Measurements from ENCODE around the gene ZNF438.

The ZNF438 gene

DNA sequence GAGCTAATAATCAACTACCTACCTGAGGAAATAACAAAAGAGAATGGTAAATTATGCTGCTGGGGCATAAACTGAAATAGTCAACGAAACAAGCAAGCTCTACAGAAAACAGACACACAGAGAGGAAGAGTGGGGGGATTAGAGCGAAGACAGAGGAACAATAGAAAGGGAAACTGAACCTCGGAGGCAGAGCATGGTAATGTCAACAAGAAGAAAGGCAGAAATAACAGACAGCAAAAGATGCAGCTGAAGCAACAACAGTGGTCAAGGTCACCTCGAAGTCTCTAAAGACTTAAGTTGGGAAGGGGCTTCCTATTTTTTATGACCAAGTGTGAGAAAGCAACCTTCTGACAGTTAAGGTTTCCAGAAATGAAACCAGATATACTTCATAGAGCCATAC is 177.0 kb downstream of the ZNF438 start:
- no peak overlapping the region for H3K4me3 ChIP-seq (ENCODE audit: low read depth, low read length)

DNA sequence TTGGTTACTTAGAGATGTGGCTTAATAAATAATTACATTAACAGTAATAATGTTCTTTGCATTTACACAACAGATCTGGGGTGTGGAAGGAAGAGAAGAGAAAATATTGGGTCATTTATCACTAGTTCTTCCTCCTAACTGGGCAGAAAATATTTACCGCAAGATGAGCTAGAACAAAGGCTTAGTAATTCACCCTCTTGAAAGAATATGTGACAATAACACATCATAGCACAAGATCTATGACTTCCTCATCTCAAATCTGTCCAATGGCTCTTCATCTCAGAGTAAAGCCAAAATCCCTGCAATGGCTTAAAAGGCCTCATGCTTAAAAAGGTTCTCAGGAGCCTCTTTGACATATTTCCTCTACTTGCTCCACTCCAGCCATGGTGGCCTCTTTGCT is 178.6 kb downstream of the ZNF438 start:
- no peak overlapping the region for H3K4me3 ChIP-seq (ENCODE audit: low read depth, low read length)

GRCh38 chr10:30850776-30851175 is 180.9 kb downstream of the ZNF438 start:
- no peak overlapping the region for H3K4me3 ChIP-seq (ENCODE audit: low read depth, low read length)

DNA sequence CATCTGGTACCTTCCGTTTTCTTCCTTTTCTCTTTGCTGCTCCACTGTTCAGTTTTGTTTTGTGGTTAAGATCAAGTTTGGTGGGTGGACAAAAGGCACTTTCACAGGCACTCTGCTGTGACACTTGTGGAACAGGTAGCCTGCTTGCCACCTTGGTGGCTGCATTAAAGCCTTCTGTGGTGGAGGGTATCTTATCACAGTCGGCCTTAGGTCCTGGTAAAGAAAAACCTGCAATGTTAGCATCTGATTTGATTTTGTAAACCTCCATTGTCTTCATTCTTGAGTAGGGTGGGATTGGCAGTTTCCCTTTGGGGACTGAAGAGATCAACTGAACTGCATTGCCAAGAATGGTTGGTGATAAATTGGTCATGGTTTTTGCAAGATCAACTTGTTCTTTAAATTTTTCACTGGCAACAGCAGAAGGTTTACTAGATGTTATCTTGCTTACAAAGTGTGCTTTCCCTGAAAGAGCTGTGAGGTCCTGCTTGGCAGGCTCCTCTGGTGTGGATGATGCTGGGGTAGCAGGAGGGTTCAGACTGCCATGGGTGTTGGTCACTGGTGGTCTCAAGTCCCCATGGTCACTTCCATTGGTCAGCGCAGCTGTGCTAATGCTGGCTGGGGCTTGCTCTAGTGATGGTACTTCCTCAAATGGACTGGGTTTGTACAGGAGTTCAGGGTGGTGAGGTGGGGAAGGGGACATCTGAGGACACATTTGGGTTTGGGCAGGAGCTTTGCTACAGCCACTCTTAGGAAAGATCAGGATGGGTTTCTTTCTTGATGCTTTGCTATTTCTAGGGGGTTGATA is 182.2 kb downstream of the ZNF438 start:
- no peak overlapping the region for H3K4me3 ChIP-seq (ENCODE audit: low read depth, low read length)

DNA sequence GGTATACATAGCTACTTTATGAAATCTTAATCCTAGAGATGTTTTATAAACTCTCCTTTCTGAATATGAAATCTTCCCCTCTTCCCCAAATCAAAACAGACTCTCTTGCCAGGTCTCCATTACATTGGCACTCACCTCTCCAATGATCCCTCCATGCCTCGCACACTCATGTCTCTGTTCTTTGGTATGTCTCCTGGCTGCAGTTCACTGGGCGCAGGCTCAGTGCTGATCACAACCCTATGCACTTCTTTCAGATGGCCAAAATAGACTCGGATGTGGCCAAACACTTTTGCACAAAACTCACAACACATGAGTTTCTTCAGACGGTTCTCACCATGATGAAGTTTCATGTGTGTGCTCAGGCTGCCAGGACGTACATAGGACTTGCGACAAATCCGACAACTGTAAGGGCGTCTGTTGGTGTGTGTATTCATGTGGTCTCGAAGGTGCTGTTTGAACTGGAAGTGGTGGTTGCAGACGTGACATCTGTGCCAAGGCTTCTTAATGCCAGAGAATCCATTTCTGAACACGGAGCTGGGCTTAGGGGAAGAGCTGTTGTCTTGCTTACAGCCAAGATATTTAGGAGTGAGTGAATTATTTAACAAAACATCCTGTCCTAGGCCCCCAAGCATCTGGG is 183.2 kb downstream of the ZNF438 start:
- no peak overlapping the region for H3K4me3 ChIP-seq (ENCODE audit: low read depth, low read length)

DNA sequence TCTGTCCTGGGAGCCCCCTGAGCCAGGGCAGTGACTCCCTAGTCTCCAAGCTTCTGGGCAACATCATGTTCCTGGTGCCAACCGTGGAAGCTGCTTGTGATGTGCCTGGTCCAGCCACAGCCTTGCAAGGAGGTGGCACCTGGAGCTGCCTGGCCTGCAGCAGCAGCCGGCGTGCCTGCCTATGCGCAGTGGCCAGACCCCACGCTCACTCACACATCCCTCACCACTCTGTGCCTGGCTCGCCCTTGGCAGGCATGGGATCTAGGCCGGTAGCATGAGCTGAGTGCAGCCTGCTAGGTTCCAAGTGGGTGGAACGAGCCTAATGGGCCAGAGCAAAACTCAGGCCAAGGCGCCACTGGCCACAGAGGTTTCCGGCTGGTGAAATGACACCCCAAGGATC is 184.0 kb downstream of the ZNF438 start:
- H3K4me3 ChIP-seq (ENCODE audit: low read depth, low read length), result no peak overlapping the region

GRCh38 chr10:30847199-30847598 is 184.5 kb downstream of the ZNF438 start:
- H3K4me3 ChIP-seq (ENCODE audit: low read depth, low read length), result no peak overlapping the region

- H3K4me3 ChIP-seq (ENCODE audit: low read depth, low read length), result no peak overlapping the region
Measured at GRCh38 chr10:30846710-30847109, 185.0 kb downstream of the ZNF438 start.

DNA sequence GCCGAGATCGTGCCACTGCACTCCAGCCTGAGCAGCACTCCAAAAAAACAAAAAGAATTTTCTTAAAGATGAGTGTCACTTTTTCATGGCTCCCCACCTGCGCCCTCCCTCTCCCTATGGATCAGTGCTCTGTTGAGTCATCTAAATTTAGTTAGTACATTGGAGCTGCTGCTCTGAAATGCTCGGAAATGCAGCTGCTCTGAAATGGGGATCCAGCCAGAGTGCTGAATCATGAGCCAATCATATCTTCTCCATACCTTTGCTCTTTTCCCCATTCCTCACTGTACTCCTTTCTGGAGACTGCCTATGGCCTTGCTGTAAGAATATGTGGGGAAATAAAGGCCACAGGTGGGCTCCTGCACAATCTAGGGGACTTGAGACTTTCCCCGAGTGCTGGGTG is 188.8 kb downstream of the ZNF438 start:
- H3K4me3 ChIP-seq (ENCODE audit: low read depth, low read length), result no peak overlapping the region

DNA sequence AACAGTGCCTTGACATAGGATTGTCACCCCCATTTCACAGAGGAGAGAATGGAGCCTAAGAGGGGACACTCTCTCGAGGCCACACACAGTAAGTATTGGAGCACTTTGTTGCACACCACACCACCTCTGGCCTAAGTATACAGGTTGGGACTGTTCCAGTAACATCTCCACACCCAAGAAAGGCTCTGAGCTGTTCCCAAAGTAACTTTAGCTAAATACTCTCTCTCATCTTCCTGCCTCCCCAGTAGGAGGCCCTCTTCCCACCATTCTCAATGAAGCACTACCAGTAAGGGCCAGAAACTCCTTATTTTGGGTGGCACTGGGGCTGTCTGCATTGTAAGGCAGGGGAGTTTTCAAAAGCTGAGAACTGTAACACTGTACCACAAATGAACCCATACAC is 189.5 kb downstream of the ZNF438 start:
- no peak overlapping the region for H3K4me3 ChIP-seq (ENCODE audit: low read depth, low read length)

DNA sequence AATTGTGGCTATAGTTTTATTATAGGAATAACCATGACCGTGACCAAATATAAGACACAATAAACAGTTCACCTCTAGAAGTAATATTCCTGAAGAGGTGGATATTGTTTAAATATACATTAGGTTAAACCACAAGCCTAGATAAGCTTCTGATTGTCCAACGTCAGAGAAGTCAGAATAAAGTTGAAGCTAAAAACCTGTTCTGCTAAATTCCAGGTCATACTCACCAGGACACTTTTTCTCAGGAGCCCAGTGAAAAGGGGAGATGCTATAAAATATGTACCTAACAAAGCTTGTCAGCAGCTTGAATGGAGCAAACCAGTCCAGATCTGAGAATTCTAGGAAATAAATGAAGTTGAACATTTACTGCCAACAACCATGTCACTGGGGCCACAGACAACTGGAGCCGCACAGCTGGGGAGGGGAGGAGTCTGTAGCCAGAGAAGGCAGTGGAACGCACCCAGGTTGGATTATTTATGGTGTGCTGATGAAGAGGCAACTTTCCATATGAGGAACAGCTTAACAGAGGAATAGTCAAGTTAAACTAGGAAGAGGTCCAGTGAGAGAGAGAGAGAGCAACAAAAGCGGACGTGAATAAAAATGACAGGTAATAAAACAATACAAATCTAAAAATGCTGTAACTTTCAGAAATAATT is 191.1 kb downstream of the ZNF438 start:
- H3K4me3 ChIP-seq (ENCODE audit: low read depth, low read length), result no peak overlapping the region

DNA sequence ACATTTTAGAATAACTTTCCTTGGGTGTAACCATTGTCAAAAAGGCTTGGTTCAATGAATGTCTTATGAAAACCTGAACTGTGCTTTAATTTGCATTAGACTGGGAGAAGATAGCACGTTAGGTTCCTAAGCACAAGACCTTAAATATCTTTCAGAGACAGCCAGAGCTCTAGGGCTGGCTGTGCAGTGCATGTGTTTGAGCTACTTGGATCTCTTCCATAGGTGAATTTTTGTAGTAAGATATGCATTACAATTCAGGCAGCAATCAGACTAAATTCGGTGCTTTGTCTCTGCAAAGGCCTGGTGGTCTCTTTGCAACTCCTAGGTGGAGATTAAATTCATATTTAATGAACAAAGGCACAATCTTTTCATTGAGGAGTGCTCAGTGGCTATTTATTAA is 192.0 kb downstream of the ZNF438 start:
- no peak overlapping the region for H3K4me3 ChIP-seq (ENCODE audit: low read depth, low read length)

- no peak overlapping the region for H3K4me3 ChIP-seq (ENCODE audit: low read depth, low read length)
Measured at GRCh38 chr10:30836406-30836805, 195.3 kb downstream of the ZNF438 start.

GRCh38 chr10:30835146-30835545 is 196.5 kb downstream of the ZNF438 start:
- no peak overlapping the region for H3K4me3 ChIP-seq (ENCODE audit: low read depth, low read length)

- no peak overlapping the region for H3K4me3 ChIP-seq (ENCODE audit: low read depth, low read length)
Measured at GRCh38 chr10:30834651-30835050, 197.0 kb downstream of the ZNF438 start.

DNA sequence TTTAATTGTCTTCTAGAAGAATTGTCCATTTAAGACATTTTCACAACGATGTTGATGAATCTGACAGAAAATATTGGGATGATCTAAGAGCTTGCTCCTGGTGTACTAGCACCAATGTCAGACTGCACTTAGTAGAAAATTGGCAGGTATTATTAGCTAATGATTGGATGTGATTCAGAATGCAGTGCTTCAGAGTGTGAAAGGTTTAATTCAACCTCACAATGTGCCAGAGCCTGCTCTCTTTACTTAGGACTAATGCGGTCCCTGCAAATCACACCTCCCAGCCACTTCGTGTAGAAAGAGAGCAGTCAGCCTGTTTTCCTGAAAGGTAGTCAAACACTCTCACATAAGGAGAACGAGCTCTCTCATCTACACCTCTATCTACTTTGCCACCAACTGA is 197.5 kb downstream of the ZNF438 start:
- H3K4me3 ChIP-seq (ENCODE audit: low read depth, low read length), result no peak overlapping the region

GRCh38 chr10:30833628-30833970 is 198.1 kb downstream of the ZNF438 start:
- H3K4me3 ChIP-seq (ENCODE audit: low read depth, low read length), result no peak overlapping the region

- no peak overlapping the region for H3K4me3 ChIP-seq (ENCODE audit: low read depth, low read length)
Measured at GRCh38 chr10:30832749-30833627, 198.7 kb downstream of the ZNF438 start.

DNA sequence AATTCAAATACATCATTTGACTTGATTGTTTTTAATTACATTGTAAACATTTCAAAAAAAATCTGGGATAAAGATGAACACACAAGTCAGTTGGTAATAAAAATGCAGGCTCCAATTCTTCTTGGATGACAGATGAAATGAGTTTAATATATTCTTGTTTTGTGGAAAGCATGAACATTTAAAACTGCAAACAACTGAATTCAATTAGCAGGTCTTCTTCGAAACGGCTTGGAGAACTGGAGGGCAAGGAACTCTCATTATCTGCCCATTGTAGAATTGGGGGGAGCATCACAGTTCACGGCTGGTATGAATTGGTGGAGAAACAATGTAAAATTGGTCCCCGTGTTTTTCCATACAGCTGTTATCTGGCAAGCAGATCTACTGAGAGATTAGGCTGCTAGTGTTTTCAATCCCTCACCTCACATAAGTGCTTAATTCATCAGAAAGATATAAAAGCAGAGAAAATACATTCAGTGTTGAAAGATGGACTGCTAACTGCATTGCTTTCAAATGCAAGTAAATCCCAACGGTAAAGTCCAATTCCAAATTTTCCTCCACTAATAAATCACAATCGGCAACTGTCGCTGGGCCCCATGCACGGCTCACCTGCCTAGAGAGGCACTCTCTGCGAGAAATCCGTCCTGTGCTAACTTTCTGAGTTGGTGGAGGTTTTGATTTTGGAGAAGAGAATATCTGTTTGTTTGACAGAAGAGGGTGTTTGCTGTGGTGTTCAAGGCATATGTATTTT is 199.5 kb downstream of the ZNF438 start:
- no peak overlapping the region for H3K4me3 ChIP-seq (ENCODE audit: low read depth, low read length)

- no peak overlapping the region for H3K4me3 ChIP-seq (ENCODE audit: low read depth, low read length)
Measured at GRCh38 chr10:30831426-30831825, 200.2 kb downstream of the ZNF438 start.
